GM19463 (cell line): ENCODE results near the gene RBM25.
A peak's percentile ranks its signal among the peaks of the same experiment; 100 is the strongest.
"Not testable (repeated sequence)": the region's sequence is repeated elsewhere in the genome, so short reads cannot be mapped to it uniquely, and the experiment has no call there.

Experiments
- ATAC-seq: cut with Tn5 transposase; IDR thresholded peaks from one replicate; pipeline ENCODE4 v1.9.1; 2021; ENCODE audit warnings: mild to moderate bottlenecking, moderate library complexity; ENCODE audit not compliant: unreplicated experiment

Gene RBM25

DNA sequence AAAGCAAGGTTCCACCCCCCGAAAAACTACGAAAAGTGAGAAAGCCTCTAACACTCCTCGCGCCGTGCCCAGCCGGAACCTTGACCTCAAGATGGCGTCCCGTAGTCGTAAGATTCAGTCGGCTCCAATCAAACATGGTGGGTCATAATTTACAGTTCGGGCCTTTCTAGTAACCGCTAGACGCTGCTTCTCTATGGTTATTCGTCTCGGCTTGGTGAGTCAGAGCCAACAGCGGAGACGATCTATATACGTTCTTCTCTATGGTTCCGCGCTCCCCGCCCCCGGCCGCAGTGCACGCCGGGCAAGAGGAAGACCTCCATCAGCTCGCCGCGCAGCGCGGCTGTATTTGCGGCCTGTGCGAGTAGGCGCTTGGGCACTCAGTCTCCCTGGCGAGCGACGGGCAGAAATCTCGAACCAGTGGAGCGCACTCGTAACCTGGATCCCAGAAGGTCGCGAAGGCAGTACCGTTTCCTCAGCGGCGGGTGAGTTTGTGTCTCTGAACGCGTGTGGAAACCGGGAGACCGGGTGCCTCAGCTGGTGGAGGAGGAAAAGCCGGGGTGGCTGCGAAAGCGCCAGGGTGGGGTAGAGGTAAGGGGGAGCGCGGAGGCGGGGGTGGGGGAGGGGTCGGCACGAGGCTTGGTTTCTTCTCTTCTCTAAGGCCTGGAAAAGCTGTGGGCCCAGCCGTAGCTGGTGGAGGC lies at the start of gene RBM25:
Gene RBM25, plus strand, starts transcription at position 311 of the 698 bp plus-strand sequence. CDS start 13,108 bp downstream, outside the sequence.
- peak; percentile 95 for ATAC-seq

DNA sequence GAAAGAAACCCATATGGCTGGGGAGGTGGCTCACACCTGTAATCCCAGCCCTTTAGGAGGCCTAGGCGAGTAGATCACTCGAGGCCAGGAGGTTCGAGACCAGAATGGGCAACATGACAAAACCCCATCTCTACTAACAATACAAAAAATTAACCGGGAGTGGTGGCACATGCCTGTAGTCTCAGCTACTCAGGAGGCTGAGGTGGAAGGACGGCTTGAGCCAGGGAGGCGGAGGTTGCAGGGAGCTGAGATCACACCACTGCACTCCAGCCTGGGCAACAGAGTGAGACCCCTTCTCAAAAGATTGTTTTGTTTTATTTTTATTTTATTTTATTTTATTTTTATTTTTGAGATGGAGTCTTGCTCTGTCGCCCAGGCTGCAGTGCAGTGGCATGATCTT lies 47.1 kb upstream of the RBM25 start:
- ATAC-seq: not testable (repeated sequence)

DNA sequence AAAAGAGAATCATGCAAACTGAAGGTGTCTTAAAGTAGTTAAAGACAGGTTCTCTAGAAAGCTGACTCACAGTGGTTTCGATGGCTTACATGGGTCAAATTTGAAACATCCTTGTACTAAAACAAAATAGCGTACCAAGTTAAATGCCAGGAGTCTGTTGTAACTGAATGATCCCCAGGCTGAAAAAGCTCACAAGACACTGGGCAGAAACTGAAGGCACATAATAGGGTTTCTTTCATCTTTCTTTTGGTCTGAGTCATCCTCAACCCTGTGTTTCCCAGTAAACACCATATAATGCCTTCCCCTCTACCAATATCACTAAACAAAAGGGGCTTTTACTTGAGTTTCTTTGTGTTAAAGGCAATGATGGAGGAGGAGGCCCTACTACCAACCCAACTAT lies 44.2 kb upstream of the RBM25 start:
- ATAC-seq: peak; percentile 97

DNA sequence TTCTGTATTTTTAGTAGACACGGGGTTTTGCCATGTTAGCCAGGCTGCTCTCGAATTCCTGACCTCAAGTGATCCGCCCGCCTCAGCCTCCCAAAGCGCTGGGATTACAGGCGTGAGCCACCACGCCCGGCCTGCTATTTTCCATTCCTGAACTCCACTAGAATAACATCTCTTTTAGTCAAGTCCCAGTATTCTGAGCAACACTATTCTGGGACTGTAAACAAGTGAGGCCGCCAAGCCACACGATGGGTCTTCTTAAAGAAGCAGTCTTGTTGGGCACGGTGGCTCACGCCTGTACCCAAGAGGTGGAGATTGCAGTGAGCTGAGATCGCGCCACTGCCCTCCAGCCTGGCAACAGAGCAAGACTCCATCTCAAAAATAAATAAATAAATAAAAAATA lies 42.8 kb upstream of the RBM25 start:
- not testable (repeated sequence) for ATAC-seq

DNA sequence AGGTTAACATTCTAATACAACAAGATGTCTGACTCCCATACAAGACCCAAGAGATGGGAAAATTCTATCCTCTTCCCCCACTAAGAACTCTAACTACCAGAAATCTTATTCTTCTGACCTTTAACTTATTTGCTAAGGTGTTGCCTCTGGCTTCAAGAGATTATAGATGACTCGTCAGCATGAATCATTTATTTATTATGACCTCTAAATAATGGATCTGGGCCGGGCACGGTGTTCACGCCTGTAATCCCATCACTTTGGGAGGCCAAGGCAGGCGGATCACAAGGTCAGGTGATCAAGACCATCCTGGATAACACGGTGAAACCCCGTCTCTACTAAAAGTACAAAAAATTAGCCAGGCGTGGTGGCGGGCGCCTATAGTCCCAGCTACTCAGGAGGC lies 42.3 kb upstream of the RBM25 start:
- ATAC-seq: not testable (repeated sequence)

DNA sequence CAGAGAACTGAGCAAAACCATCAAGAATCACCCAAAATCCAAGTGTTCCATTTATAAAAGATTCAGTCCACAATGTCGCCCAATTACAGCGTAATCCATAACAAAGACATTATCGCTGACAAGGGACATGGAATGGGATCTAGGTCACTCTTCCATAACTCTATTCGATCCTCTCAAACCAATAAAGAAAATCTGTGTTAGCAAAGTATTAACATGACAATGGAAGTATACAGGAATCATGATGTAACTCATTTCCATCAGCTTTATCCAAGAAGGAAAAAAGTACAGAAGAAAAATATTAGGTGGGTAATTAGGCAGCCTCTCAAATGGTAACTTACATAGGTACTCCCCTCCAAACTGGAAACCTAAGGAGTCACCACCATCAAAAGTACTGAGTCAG lies 36.3 kb upstream of the RBM25 start:
- ATAC-seq: no peak

DNA sequence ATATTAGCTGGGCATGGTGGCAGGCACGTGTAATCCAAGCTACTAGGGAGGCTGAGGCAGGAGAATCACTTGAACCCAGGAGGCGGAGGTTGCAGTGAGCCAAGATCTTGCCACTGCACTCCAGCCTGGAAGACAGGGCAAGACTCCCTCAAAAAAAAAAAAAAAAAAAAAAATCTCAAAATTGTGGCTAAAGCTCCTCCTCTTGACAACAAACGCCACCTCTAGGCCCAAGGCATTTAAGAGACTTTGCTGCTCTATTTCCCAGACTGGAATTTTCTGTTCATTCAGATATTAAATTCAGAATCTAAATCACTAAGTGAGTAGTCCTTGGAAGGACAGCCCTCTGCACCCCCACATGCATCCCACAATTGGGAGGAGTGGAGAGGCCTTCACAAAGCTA lies 32.8 kb upstream of the RBM25 start:
- no peak for ATAC-seq

DNA sequence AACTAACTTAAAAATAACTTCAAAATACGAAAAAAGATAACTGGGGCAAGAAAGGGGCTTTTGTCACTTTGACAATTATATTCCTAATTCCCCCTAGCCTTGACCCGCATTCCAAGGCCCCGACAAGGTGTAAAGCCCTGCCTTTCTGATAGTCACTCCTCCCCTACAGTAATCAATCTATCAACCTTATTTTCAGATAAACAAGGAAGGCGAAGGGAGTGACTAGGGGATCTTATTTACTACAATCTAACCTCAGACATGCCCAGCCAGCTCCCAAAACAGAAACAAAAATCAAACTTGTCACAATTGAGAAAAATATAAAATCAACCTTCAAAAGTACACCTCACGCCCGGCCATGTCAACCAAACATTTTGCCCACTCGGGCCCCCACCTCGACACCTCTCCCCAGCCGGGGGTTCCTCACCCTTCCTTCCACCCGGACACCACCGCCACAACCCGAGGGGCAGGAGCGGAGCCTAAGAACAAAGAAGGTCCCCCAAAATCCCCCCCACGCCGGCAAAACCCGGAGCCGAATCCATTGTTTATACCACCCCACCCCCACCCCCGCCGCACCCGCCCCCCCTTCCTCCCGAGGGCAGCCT lies 32.0 kb upstream of the RBM25 start:
- no peak for ATAC-seq

DNA sequence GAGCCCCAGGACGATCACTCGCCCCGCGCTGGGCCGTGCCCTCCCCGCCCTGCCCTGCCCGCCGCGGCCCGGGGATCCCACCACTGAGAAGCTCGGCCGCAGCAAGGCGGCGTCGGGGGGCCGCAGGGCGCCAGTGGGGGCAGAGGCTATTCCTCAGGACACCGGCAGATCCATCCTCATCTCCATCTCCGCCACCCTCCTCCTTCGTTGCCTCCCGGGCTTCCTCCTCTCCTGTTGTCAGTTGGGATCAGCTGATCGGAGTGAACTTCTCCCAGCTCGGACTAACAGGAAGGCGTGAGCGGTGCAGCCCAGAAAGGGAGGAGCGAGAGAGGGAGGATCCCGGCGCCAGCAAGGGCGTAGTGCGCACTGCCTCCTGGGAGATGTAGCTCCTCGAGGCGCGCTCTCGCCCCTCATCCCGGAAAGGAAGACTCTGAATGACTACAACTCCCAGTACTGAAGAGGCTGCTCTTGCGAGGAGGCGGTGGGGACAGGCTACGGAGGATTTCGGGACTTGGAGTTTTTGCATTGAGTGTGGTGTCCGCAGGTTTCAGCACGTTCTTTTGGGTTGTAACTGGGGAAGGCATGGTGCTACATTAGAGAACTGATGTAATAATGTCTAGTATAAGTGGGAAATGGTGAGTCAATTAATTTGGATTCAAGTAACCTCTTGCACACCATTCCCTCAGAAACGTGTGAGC lies 31.3 kb upstream of the RBM25 start, which contains the start of gene ZFYVE1:
Gene ZFYVE1, minus strand, starts transcription at position 262 of the 698 bp plus-strand sequence. CDS start 2,598 bp downstream, outside the sequence.
- peak; percentile 98 for ATAC-seq

DNA sequence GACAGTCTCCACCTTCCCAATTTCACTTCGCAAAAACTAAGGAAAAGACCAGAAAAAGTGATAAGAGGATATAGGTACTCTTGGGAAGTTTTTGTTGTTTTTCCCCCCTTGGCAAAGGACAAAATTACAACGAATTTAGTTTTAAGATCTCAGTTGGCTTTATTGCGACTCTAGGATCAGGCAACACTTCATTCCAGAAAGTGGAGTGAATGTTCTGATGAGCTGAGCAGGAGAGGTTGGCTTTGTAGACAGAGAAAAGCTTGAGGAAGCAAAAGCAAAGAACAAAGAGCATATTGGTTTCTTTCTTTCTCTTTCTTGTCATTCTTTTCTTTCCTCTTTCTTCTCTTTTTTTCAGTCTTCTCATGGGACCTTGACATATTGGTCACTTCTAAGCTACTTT lies 30.8 kb upstream of the RBM25 start:
- ATAC-seq: no peak

DNA sequence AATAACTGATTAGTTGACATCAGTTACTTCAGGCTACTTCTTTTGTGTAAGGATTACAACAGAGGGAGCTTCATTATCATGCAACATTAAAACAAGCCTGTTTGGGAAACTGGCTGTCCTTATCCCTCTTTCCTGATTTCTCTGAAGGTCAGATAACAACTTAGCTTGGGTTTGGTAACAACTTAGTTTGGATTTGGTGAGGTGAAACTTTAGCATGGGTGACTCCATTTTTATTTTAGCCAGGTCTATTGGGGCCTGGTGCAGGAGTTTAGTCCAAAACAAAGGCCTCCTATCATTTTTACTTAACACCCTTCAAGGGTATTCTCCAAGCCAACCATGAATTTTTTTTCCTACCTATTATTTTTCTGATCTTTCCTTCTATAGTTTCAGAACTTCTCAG lies 30.4 kb upstream of the RBM25 start:
- no peak for ATAC-seq

DNA sequence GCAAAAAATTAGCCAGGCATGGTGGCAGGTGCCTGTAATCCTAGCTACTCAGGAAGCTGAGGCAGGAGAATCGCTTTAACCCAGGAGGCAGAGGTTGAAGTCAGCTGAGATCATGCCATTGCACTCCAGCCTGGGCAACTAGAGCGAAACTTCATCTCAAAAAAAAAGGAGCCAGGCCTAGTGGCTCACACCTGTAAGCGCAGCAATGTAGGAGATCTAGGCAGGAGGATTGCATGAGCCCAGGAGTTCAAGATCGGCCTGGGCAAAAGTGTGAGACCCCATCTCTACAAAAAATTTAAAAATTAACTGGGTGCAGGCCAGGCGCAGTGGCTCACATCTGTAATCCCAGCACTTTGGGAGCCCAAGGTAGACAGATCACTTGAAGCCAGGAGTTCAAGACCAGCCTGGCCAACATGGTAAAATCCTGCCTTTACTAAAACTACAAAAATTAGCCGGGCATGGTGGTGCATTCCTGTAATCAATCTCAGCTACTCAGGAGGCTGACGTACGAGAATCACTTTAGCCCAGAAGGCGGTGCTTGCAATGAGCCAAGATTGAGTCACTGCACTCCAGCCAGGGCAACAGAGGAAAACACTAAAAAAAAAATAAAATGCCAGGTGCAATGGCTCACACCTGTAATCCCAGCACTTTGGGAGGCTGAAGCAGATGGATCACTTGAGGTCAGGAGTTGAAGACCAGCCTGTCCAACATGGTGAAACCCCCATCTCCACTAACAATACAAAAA lies 21.5 kb upstream of the RBM25 start:
- ATAC-seq: not testable (repeated sequence)

DNA sequence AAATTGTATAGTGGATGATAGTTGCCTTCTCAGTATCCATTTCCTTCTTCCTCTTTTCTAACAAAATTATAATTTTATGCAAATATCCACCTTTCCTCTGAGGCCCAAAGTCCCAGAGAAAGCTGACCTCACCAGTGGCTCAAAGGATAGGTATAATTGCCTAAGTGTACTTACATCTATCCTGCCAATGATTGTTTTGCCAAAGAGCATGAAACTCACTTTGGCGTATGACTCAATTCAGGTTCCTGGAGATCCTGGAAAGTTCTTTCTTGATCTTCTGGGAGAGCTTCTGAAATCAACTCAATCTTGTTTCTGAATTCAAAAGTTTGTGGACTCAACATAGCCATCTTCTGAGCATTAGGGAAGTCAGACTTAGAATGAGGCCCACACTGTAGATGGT lies 10.5 kb upstream of the RBM25 start:
- no peak for ATAC-seq

DNA sequence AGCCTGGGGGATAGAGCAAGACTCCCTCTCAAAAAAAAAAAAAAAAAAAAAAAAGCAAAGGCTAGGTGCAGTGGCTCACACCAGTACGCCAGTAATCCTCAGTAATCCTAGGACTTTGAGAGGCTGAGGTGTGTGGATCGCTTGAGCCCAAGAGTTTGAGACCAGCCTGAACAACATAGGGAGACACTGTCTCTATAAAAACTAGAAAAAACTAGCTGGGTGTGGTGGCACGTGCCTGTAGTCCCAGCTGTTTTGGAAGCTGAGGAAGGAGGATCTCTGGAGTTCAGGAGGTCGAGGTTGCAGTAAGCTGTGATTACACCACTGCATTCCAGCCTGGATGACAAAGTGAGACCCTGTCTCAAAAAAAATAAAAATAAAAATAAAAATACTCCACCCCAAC lies 8.9 kb upstream of the RBM25 start:
- no peak for ATAC-seq

DNA sequence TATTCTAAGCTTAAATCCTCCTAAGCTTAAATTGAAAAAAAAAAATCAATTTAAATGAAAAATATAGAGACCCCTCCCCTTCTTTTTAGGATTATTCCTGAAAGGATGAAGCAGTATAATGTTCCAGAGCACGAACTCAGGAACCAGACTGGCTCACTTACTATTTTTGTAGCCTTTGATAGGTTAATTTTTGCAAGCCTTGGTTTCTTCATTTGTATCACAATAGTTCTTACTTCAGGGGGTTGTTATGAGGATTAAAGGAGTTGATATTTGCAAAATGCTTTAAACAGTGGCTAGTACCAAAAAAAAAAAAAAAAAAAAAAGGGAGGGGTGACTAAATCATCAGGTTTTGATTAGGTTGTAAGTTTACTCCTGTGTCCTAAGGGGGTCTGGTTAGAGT lies 3.1 kb upstream of the RBM25 start:
- no peak for ATAC-seq

DNA sequence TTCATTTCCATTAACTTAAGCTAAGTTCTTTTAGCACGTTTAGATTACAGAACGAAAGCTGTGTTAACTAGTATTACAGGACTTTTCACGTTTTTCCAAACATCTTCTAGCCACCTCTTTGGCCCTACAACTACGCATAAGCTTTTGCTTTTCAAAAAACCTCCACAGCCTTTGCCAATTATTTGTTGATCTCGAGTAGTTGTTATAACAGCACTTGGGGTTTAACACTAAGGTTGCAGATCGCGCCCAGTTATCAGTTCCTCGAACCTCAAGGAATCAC lies 450 bp upstream of the RBM25 start:
- no peak for ATAC-seq

DNA sequence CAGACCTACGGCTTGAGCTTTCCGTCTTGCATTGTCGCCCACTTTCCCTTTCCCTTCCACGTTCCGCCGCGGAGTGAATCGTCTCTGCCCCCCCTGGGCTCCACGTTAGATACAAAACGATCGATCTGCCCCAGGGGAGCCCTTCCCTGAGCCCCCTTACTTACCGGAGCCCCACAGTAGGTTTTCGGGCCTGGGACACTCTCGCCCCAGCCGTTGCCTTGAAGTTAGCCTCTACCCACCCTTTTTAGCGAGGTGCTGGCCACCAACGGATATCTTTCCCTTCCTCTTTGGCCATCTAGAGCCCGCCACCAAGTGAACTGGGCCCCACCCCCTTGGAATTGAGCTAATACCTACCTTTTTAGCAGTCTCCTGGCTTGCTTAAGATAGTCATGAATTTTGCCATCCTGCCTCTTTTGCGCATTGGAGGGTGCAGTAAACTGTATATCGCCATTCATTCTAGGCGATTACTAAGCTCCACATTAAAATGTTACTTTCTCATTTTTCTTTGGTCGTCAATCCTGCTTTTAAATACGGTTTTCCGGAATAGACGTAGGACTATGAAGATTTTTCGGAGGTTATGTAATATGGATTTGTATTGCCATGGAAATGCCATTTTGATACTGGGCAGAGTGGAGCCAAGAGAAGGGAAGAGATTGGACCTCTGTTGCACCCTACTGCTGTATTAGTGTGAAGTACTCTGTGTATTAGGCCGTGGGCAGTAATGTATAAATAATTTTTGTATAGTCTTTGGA lies 764 bp downstream of the RBM25 start:
- ATAC-seq: peak; percentile 6

DNA sequence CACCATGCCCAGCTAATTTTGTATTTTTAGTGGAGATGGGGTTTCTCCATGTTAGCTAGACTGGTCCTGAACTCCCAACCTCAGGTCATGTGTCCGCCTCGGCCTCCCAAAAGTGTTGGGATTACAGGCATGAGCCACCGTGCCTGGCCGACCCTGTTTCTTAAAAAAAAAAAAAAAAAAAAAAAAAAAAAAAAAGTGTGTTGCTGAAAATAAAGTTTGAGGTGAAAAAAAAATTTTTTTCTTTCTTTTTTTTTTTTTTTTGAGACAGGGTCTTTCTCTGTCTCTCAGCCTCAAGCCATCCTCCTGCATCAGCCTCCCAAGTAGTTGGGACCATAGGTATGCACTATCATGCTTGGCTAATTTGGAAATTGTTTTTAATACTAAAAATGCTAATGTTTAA lies 11.3 kb downstream of the RBM25 start:
- ATAC-seq: no peak

DNA sequence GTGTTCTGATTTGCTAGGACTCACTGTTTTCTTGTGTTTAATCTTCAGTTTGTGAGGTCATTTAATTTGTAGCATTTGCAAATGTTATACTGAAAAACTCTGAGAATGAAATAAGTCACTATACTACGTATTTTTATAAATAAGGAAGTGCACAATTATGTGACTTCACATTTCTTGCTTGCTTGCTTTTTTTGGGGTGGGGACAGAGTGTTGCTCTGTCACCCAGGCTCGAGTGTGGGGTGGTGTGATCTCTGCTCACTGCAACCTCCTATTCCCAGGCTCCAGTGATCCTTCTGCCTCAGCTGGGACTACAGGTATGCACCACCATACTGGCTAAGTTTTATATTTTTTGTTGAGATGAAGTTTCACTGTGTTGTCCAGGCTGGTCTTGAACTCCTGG lies 32.7 kb downstream of the RBM25 start:
- ATAC-seq: no peak

DNA sequence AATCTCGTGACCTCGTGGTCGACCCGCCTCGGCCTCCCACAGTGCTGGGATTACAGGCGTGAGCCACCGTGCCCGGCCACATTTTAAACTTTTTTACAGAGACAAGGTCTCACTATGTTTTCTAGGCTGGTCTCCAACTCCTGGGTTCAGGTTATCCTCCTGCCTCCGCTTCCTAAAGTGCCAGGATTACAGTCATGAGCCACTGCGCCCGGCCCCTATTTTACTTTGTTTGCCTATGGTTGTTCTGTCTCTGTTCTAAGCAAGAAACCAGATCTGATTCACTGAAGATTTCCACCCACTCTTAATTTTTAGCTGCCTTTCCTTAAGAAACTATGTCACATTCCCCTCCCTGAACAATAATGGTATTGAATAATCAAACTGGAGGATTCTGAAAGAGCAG lies 39.1 kb downstream of the RBM25 start:
- no peak for ATAC-seq

DNA sequence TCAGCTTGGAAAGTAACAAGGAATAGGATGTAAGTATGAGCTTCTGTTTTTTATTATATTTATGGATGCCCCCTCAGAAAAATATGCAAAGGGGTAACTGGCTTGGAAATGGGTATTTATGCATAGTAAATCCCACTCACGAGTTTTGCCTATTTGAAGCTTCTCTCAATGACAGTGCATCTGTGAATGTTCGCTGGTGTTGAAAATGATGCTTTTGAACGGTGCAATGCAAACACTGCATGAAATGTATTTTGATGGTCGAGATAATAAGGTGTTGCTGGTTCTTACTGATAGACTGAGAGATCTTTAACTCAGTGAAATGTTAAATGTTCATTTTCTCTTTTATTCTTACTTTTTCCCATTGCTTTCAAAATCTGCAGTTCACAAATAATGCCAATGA lies 42.0 kb downstream of the RBM25 start:
- no peak for ATAC-seq
